HG02852 (cell line): ENCODE measurements around the gene PTK6.
"Not testable (repeated sequence)": the region's sequence is repeated elsewhere in the genome, so short reads cannot be mapped to it uniquely, and the experiment has no call there.

Experiments
- ATAC-seq: cut with Tn5 transposase; IDR thresholded peaks from one replicate; pipeline ENCODE4 v1.9.1; 2021; ENCODE audit warnings: mild to moderate bottlenecking, moderate library complexity; ENCODE audit not compliant: unreplicated experiment

The PTK6 gene

GRCh38 chr20:63483834-63484233 is 53.3 kb downstream of the PTK6 start:
- ATAC-seq, result no peak

- no peak for ATAC-seq
Measured at GRCh38 chr20:63482021-63482587, 55.1 kb downstream of the PTK6 start.

- ATAC-seq, result no peak
Measured at GRCh38 chr20:63481503-63481902, 55.7 kb downstream of the PTK6 start.

- ATAC-seq, result not testable (repeated sequence)
Measured at GRCh38 chr20:63479695-63480419, 57.3 kb downstream of the PTK6 start.

DNA sequence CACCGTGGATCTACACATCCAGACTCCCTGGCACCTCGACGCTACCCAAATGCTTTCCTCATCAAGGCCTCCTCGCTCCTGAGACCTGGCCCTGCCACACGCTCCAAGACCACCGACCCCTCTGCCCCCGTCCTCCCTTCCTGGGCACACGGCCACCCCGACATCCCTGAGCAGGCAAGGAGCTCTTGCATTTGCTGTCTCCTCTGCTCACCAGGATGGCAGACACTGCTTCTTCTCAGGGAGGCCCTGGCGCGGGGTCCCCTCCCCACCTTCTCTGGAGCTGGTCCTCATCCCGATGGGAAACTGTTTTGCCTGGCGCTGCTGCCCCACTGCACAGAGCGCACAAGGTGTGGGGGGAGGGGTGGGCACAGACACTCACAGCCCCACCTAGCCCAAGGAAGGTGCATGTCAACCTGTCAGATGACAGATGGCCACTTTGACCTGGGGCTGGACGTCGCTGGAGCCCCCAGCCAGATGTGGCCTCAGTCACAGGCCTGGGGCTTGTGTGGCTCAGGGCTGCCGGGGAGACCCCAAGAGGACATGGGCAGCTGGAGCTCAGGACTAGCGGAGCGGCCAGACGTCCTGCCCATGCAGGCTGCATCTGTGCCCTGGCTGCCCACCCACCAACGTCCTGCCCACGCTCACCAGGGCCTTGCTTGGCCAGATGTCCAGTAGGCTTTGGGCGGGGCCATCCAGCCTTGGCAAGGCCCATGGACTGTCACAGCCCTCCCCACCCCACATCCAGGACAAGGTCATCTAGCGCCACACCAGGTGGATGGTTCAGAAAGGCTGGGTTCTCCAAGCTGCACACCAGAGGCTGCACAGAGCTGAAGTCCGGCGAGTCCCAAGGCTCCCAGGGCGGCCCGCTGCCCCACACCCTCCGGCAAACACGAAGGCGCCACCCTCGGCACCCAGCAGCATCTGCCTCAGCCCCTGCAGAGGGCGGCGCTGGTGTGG is 58.6 kb downstream of the PTK6 start:
- no peak for ATAC-seq
